Left lung (tissue), 10 donors: ENCODE data around the gene SLC17A7. TPM values are rescaled to one million over a fixed set of nuclear protein-coding genes. Genes with fewer than 3 reads are reported as not detected.

Source experiments
- ATAC-seq: fragments of 200-7000 bp; cut with Tn5 transposase; one replicate; pipeline ENCODE4 v1.9.1; 2020; ENCODE audit warnings: moderate library complexity
- DNase-seq, 4 donors: peaks; one replicate each; pipeline ENCODE4 v3.0.0-alpha.2; 2013 to 2020
- H3K27ac ChIP-seq, 2 donors: fragments of 200-600 bp; sonication (generic) in 1 of 2; one replicate each; pipeline versions ENCODE4 v1.5.0 to v1.8.0; 2020 to 2021
- H3K27me3 ChIP-seq, 2 donors: fragments of 200-600 bp; sonication (generic) in 1 of 2; one replicate each; pipeline versions ENCODE4 v1.5.0 to v1.8.0; 2020 to 2021
- H3K36me3 ChIP-seq, 2 donors: fragments of 200-600 bp; sonication (generic) in 1 of 2; one replicate each; pipeline versions ENCODE4 v1.5.0 to v1.8.0; 2020 to 2021
- H3K4me1 ChIP-seq, 2 donors: fragments of 200-600 bp; one replicate each; pipeline ENCODE4 v1.8.0; 2021
- H3K4me3 ChIP-seq, 2 donors: fragments of 200-600 bp; sonication (generic) in 1 of 2; one replicate each; pipeline versions ENCODE4 v1.5.0 to v1.8.0; 2020 to 2021; ENCODE audit warnings: mild to moderate bottlenecking in 1 of 2
- H3K9me3 ChIP-seq, 2 donors: fragments of 200-600 bp; sonication (generic) in 1 of 2; one replicate each; pipeline versions ENCODE4 v1.5.0 to v1.8.0; 2020 to 2021
- intact Hi-C, 2 donors: fragments of 100-400 bp; cut with DNase I; formaldehyde crosslinking; loops; one replicate each; pipeline versions ENCODE4 v1.11.2 to v1.14.2; 2022
- polyA plus RNA-seq, 6 donors: library from polyadenylated mRNA; unstranded; fragments of 120-200 nt; gene quantifications; one replicate each; pipeline ENCODE4 v1.2.1, GENCODE V29; 2013; ENCODE audit not compliant: insufficient read length in 6 of 6
- total RNA-seq, 2 donors: library from RNA; stranded (reverse); fragmentation: NEBNext Ultra II Directional; extraction: Animal tissue kit (Norgen Biotek cat#: 25700); gene quantifications; one replicate each; pipeline ENCODE4 v1.2.1, GENCODE V29; 2021
- TF ChIP-seq, protein P1 (sequence below), 2 donors: fragments of 200-600 bp; sonication (generic) in 1 of 2; IDR thresholded peaks; one replicate each; pipeline versions ENCODE4 v1.5.0 to v1.8.0; 2021; ENCODE audit warnings: antibody characterized with exemption in 2 of 2
- donor health status: DM: no; HTN: yes; CAD: no.
- donor health status: DM: no; HTN: no; CAD: no.

SLC17A7 gene
- total and polyA plus RNA-seq, 8 donors: 0.21 to 0.70 (median 0.33) TPM

DNA sequence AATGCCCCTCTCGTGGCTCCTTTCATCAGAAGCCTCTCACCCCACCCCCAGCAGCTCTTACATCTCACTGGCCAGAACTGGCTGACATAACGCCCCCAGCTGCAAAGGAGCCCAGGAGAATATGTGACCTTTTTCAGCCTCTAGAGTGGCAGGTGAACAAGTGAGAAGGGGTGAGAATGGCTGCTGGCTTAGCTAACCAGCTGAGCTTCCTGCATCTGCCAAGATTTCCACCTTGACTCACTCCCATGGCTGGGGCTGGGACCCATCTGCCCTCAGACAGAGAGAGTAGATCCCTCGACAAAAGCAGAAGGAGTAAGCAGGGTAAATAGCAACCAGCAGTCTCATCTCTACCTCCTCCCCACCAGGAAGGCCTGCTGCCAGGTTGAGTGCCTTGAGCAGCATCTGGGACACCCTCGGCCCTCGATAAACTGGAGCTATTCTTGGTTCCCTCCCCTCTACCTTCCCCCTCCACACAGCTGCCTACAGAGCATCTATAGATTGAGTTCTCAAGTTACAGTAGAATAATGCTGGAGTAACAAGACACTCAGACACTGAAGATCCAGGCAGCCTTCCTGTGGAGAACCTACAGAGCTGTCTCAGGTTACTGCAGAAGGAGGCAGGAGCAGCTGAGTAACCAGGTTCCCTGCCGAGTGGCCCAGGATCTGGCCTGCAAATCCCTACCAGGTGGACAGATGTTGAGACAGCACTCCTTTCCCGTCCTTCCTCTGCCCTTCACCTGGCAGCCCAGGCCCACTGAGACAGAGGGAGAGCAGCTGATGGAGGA is 37.7 kb downstream of the SLC17A7 start:
- TF ChIP-seq, protein P1, sequence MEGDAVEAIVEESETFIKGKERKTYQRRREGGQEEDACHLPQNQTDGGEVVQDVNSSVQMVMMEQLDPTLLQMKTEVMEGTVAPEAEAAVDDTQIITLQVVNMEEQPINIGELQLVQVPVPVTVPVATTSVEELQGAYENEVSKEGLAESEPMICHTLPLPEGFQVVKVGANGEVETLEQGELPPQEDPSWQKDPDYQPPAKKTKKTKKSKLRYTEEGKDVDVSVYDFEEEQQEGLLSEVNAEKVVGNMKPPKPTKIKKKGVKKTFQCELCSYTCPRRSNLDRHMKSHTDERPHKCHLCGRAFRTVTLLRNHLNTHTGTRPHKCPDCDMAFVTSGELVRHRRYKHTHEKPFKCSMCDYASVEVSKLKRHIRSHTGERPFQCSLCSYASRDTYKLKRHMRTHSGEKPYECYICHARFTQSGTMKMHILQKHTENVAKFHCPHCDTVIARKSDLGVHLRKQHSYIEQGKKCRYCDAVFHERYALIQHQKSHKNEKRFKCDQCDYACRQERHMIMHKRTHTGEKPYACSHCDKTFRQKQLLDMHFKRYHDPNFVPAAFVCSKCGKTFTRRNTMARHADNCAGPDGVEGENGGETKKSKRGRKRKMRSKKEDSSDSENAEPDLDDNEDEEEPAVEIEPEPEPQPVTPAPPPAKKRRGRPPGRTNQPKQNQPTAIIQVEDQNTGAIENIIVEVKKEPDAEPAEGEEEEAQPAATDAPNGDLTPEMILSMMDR (IDR thresholded peaks at IDR 0.05): no peak
- H3K27ac ChIP-seq: no peak overlapping the region
- no peaks in the 10 kb centered on the region for H3K4me1 ChIP-seq
- peaks cover 0 to 5% of the 10 kb centered on the region in 2 donors for H3K27me3 ChIP-seq
- intact Hi-C loops: no loop called here
- DNase-seq (no peak), ATAC-seq (peak; percentile 29)
- H3K9me3 ChIP-seq: no peaks in the 10 kb centered on the region
- no peaks in the 10 kb centered on the region for H3K36me3 ChIP-seq
- H3K4me3 ChIP-seq: no peak overlapping the region

DNA sequence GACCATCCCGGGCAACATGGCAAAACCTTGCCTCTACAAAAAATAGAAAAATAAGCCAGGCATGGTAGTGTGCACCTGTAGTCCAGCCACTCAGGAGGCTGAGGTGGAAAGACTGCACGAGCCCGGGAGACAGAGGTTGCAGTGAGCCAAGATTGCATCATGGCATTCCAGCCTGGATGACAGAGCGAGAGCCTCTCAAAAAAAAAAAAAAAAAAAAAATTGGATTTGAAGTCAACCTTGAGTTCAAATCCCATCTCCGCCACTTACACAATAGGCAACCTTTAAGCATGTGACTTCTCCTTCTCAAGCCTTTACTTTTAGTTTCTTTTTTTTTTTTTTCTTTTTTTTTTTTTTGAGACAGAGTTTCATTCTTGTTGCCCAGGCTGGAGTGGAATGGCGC is 41.3 kb downstream of the SLC17A7 start:
- Histone ChIP-seq H3K27me3 (no peaks in the 10 kb centered on the region), H3K27ac (no peak overlapping the region), H3K36me3 (no peaks in the 10 kb centered on the region), H3K4me1 (no peaks in the 10 kb centered on the region), H3K4me3 (no peak overlapping the region), H3K9me3 (no peaks in the 10 kb centered on the region)
- intact Hi-C loops: no loop called here
- TF ChIP-seq, protein P1 (IDR thresholded peaks at IDR 0.05): no peak
- no peak for DNase-seq
- ATAC-seq: peak; percentile 35

DNA sequence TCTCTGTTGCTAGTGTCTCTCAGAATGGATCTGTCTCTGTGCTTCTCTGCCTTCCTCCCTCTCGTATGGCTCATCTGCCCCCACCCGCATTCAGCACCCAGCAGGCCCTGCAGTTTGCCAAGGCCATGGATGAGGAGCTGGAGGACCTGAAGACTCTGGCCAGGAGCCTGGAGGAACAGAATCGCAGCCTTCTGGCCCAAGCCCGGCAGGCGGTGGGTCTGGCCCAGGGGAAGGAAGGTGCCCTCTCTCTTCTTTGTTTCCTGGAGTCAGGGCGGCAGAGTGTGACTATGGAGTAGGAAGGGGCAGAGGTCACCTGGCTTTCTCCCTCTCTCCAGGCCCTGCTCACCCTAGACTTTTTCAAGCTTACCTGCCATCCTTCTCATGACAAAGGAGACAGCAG is 42.4 kb downstream of the SLC17A7 start:
- no peak overlapping the region for H3K4me3 ChIP-seq
- TF ChIP-seq, protein P1 (IDR thresholded peaks at IDR 0.05): no peak
- H3K36me3 ChIP-seq: no peaks in the 10 kb centered on the region
- peaks cover 0 to 10% of the 10 kb centered on the region in 2 donors for H3K27me3 ChIP-seq
- DNase-seq: peak in 1 of 4 donors; percentile 39
- H3K9me3 ChIP-seq: no peaks in the 10 kb centered on the region
- intact Hi-C loops: no loop called here
- no peaks in the 10 kb centered on the region for H3K4me1 ChIP-seq
- H3K27ac ChIP-seq: no peak overlapping the region
- ATAC-seq: no peak

DNA sequence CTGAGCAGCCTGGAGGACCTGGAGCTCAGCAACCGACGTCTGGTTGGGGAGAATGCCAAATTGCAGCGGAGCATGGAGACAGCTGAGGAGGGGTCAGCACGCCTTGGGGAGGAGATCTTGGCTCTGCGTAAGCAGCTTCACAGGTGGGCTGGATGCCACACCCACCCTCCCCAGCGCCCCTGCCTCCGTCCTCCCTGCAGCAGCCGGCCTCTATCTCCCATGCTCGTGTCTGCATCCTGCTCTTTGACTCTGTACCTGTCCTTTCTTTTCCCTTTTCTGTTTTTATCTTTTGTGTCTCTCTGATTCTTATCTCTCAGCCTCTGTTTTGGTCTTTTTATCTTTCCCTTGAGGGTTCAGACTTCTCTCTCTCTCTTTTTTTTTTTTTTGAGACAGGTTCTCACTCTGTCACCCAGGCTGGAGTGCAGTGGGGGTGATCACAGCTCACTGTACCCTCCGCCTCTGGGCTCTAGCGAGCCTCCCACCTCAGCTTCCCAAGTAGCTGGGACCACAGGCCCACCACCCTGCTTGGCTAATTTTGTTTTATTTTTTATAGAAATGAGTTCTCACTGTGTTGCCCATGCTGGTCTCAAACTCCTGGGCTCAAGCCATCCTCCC is 43.2 kb downstream of the SLC17A7 start:
- intact Hi-C loops: no loop called here
- ATAC-seq (no peak), DNase-seq (peak in 1 of 4 donors; percentile 52)
- no peak overlapping the region for H3K27ac ChIP-seq
- no peaks in the 10 kb centered on the region for H3K36me3 ChIP-seq
- H3K4me3 ChIP-seq: no peak overlapping the region
- no peaks in the 10 kb centered on the region for H3K4me1 ChIP-seq
- no peaks in the 10 kb centered on the region for H3K9me3 ChIP-seq
- TF ChIP-seq, protein P1 (IDR thresholded peaks at IDR 0.05): no peak
- H3K27me3 ChIP-seq: peaks cover 0 to 11% of the 10 kb centered on the region in 2 donors

DNA sequence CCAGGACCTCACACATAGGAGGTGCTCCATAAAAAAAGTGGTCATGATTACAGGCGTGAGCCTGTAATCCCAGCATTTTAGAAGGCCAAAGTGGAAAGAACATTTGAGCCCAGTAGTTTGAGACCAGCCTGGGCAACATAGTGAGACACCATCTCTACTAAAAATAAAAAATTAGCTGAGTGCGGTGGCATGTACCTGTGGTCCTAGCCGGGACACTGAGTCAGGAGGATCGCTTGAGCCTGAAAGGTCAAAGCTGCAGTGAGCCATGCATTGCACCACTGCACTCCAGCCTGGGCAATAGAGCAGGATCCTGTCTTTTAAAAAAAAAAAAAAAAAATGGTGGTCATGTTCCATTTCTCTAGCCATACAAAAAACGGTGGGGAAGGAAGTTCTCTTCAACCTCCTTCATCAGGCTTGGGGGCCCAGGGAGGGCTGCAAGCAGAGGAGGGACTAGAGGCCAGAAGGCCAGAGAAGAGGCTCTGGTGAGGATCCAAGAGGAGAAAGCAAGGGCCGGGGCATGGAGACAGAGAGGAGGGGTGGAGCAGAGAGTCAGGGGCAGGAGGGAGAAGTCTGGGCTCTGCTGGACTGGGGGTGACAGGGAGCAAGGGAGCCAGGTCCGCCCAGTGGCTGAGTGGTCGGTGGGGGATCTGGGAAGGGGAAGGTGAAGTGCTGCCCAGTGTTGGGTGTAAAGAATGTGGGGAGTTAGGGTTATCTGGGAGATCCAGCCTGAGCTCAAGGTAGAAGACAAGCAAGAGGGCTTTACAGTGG is 44.4 kb downstream of the SLC17A7 start:
- no peak for ATAC-seq
- H3K36me3 ChIP-seq: no peaks in the 10 kb centered on the region
- TF ChIP-seq, protein P1 (IDR thresholded peaks at IDR 0.05): no peak
- no peak overlapping the region for H3K27ac ChIP-seq
- DNase-seq: peak in 1 of 4 donors; percentile 45
- no peaks in the 10 kb centered on the region for H3K9me3 ChIP-seq
- H3K4me1 ChIP-seq: no peaks in the 10 kb centered on the region
- no peak overlapping the region for H3K4me3 ChIP-seq
- peaks cover 0 to 11% of the 10 kb centered on the region in 2 donors for H3K27me3 ChIP-seq
- intact Hi-C loops: no loop called here
